PC-9 (cell line): Measurements from ENCODE around the gene PLCL2. TPM values are rescaled to one million over a fixed set of nuclear protein-coding genes. Genes with fewer than 3 reads are reported as not detected.

Source experiments
- BruUV-seq: library from RNA; stranded (reverse); fragments of 400-500 nt; replicated peaks from 2 replicates; lab custom pipeline; 2021; lab: Mats Ljungman, UMichigan
- CTCF ChIA-PET: fragments of 300-600 bp; sonication (Branson Sonifier 250); formaldehyde crosslinking; loops from one replicate; lab custom pipeline; 2022; ENCODE audit warnings: antibody characterized with exemption; lab: Charles Lee
- POLR2A ChIA-PET: fragments of 300-600 bp; sonication (Branson Sonifier 250); formaldehyde crosslinking; loops from one replicate; lab custom pipeline; 2022; ENCODE audit warnings: antibody characterized with exemption; ENCODE audit not compliant: unreplicated experiment; lab: Charles Lee
- DNase-seq, 2 experiments: peaks; one replicate each; pipeline versions ENCODE4 v3.0.0 to v3.0.0-alpha.2; 2015 to 2022; ENCODE audit warnings: mixed read lengths in 1 of 2
- H2AFZ ChIP-seq: fragments of 200-600 bp; sonication (generic); 2 replicates; pipeline ENCODE4 v1.8.1; 2017; ENCODE audit warnings: antibody characterized with exemption
- H3F3A ChIP-seq: fragments of 200-600 bp; sonication (generic); 2 replicates; pipeline ENCODE4 v1.8.1; 2017; ENCODE audit warnings: antibody characterized with exemption, mild to moderate bottlenecking, low read depth; ENCODE audit not compliant: insufficient read depth
- H3K27ac ChIP-seq: fragments of 200-600 bp; sonication (generic); 2 replicates; pipeline ENCODE4 v1.6.1; 2016; ENCODE audit warnings: mixed run types
- H3K27me3 ChIP-seq: fragments of 200-600 bp; sonication (generic); 2 replicates; pipeline ENCODE4 v1.6.1; 2016; ENCODE audit warnings: low read depth, mixed run types; ENCODE audit not compliant: insufficient read depth
- H3K36me3 ChIP-seq: fragments of 200-600 bp; sonication (generic); 2 replicates; pipeline ENCODE4 v1.6.1; 2016; ENCODE audit warnings: low read depth, mixed run types
- H3K4me1 ChIP-seq: fragments of 200-600 bp; sonication (generic); replicated peaks from 2 replicates; pipeline ENCODE4 v1.6.1; 2016; ENCODE audit warnings: mixed run types; ENCODE audit not compliant: insufficient read depth
- H3K4me2 ChIP-seq: fragments of 200-600 bp; sonication (generic); 2 replicates; pipeline ENCODE4 v1.6.1; 2017; ENCODE audit warnings: mixed run types
- H3K4me3 ChIP-seq: fragments of 200-600 bp; sonication (generic); 2 replicates; pipeline ENCODE4 v1.6.1; 2016; ENCODE audit warnings: mixed run types
- H3K79me2 ChIP-seq: fragments of 200-600 bp; sonication (generic); 2 replicates; pipeline ENCODE4 v1.6.1; 2017; ENCODE audit warnings: low read depth, mixed run types
- H3K9me2 ChIP-seq: fragments of 200-600 bp; sonication (generic); 2 replicates; pipeline ENCODE4 v1.8.1; 2017; ENCODE audit warnings: mild to moderate bottlenecking; ENCODE audit not compliant: insufficient read depth
- H3K9me3 ChIP-seq: fragments of 200-600 bp; sonication (generic); 2 replicates; pipeline ENCODE4 v1.8.1; 2016; ENCODE audit warnings: low read depth; ENCODE audit not compliant: insufficient read depth
- H4K20me1 ChIP-seq: fragments of 200-600 bp; sonication (generic); 2 replicates; pipeline ENCODE4 v1.8.1; 2017; ENCODE audit not compliant: insufficient read depth
- CTCF ChIP-seq: fragments of 200-600 bp; sonication (generic); conservative IDR thresholded peaks from 2 replicates; pipeline ENCODE4 v1.6.1; 2017; ENCODE audit warnings: mixed run types, antibody characterized with exemption, mild to moderate bottlenecking, moderate library complexity
- EZH2 ChIP-seq: fragments of 200-600 bp; sonication (generic); IDR thresholded peaks from 2 replicates; pipeline ENCODE4 v1.8.0; 2017; ENCODE audit warnings: antibody characterized with exemption, low read depth
- intact Hi-C: fragments of 100-400 bp; cut with micrococcal nuclease; formaldehyde crosslinking; loops from one replicate; pipeline ENCODE4 v1.10.0; 2022; ENCODE audit not compliant: unreplicated experiment
- total RNA-seq: library from RNA; stranded (reverse); gene quantifications from 2 replicates; pipeline ENCODE4 v1.2.3, GENCODE V29; 2021

Gene PLCL2
- total RNA-seq, 1 experiment from 2014 or later = 4.6 TPM

GRCh38 chr3:17136136-17136721 is 251.5 kb downstream of the PLCL2 start:
- Histone ChIP-seq H2AFZ (no peak overlapping the region), H3K4me3 (no peak overlapping the region), H3K27ac (no peak overlapping the region), H4K20me1 (no peaks in the 10 kb centered on the region), H3K36me3 (no peaks in the 10 kb centered on the region), H3F3A (no peaks in the 10 kb centered on the region), H3K79me2 (no peaks in the 10 kb centered on the region), H3K4me2 (no peak overlapping the region), H3K27me3 (no peaks in the 10 kb centered on the region), H3K4me1 (no peaks in the 10 kb centered on the region), H3K9me2 (0 out of 2 replicates have a peak, but pooled peaks cover 3% of the 10 kb centered on the region), H3K9me3 (no peaks in the 10 kb centered on the region)
- CTCF ChIA-PET = no interaction called here
- TF ChIP-seq EZH2 (no peak), CTCF (no peak)
- DNase-seq = no peak
- no TSS peak for BruUV-seq
- POLR2A ChIA-PET = no interaction called here
- intact Hi-C loops = no loop called here

GRCh38 chr3:17137321-17137826 is 252.6 kb downstream of the PLCL2 start:
- no peak for DNase-seq
- no peak overlapping the region for H2AFZ ChIP-seq
- TF ChIP-seq CTCF (no peak), EZH2 (no peak)

DNA sequence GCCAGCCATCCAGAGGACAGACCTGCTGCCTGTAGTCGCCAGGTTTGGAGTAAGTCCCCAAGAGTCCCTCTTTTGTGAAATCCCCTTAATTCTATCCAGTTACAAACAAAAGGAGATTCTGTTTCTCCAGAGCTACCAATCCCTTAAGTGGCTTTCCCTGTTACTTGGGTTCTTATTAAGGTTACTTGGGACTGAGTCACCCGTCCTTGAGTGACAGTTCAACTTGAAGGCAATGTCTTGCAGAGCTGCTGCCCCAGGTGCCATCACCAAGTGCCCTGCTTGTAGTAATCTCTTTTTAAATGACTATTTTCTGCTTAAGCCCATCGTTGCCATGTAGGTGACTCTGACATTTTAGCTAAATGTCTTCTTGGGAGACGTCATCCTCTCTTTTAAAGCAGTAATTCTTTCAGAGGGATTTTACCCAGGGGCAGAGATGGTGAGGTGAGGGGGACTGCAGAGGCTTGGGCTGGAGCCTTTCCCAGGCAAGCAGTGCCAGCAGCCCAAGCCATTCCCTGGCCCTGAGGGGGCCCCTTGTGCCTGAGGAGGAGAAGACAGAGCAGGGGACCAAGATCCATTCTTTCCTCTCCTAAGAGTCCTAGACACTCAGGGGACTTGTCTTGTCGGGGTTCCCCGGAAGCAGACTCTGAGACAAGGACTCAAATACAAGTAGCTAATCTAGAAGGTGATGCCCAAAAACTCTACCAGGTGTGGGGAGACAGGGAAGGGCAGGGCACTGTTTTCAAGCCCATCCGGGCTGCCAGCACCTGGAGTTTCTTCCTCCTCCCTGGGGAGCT is 253.7 kb downstream of the PLCL2 start:
- H3K4me1 ChIP-seq = no peaks in the 10 kb centered on the region
- no peaks in the 10 kb centered on the region for H4K20me1 ChIP-seq
- no peaks in the 10 kb centered on the region for H3F3A ChIP-seq
- no peak overlapping the region for H3K27ac ChIP-seq
- ChIA-PET CTCF (no interaction called here), POLR2A (no interaction called here)
- H3K9me2 ChIP-seq = 0 out of 2 replicates have a peak, but pooled peaks cover 3% of the 10 kb centered on the region
- H3K4me2 ChIP-seq = no peak overlapping the region
- no TSS peak for BruUV-seq
- intact Hi-C loops = no loop called here
- H3K36me3 ChIP-seq = no peaks in the 10 kb centered on the region
- no peak for DNase-seq
- H3K27me3 ChIP-seq = no peaks in the 10 kb centered on the region
- no peaks in the 10 kb centered on the region for H3K9me3 ChIP-seq
- no peaks in the 10 kb centered on the region for H3K79me2 ChIP-seq
- no peak overlapping the region for H3K4me3 ChIP-seq
- H2AFZ ChIP-seq = no peak overlapping the region
- TF ChIP-seq EZH2 = no peak
- TF ChIP-seq CTCF = no peak

More at GRCh38 chr3:17137321-17137826, 252.6 kb downstream of the PLCL2 start:
- Histone ChIP-seq H4K20me1 (no peaks in the 10 kb centered on the region), H3K79me2 (no peaks in the 10 kb centered on the region), H3K4me2 (no peak overlapping the region), H3K9me3 (no peaks in the 10 kb centered on the region), H3K9me2 (0 out of 2 replicates have a peak, but pooled peaks cover 3% of the 10 kb centered on the region), H3K4me1 (no peaks in the 10 kb centered on the region), H3K27ac (no peak overlapping the region), H3F3A (no peaks in the 10 kb centered on the region), H3K4me3 (no peak overlapping the region), H3K27me3 (no peaks in the 10 kb centered on the region), H3K36me3 (no peaks in the 10 kb centered on the region)
- ChIA-PET CTCF (no interaction called here), POLR2A (no interaction called here)
- intact Hi-C loops = no loop called here
- BruUV-seq = no TSS peak
